Loucy (cell line): Measurements from ENCODE around the gene EMSY.
"Not testable (repeated sequence)": the region's sequence is repeated elsewhere in the genome, so short reads cannot be mapped to it uniquely, and the experiment has no call there.

Experiments
- H2AFZ ChIP-seq: fragments of 200-600 bp; sonication (generic); 2 replicates; pipeline ENCODE4 v1.6.0; 2016; ENCODE audit warnings: antibody characterized with exemption, mild to moderate bottlenecking, low read length, moderate library complexity
- H3F3A ChIP-seq: fragments of 200-600 bp; 2 replicates; pipeline ENCODE4 v1.6.0; 2016; ENCODE audit warnings: antibody characterized with exemption, low read depth, mild to moderate bottlenecking
- H3K27me3 ChIP-seq: fragments of 200-600 bp; sonication (generic); 2 replicates; pipeline ENCODE4 v1.6.1; 2014; ENCODE audit warnings: low read length, mild to moderate bottlenecking; ENCODE audit not compliant: insufficient read depth, poor library complexity, severe bottlenecking
- H3K36me3 ChIP-seq: fragments of 200-600 bp; sonication (generic); 2 replicates; pipeline ENCODE4 v1.6.1; 2016; ENCODE audit warnings: low read length; ENCODE audit not compliant: insufficient read depth
- H3K4me1 ChIP-seq: fragments of 200-600 bp; sonication (generic); 2 replicates; pipeline ENCODE4 v1.5.1; 2014; ENCODE audit warnings: low read length, mild to moderate bottlenecking; ENCODE audit not compliant: insufficient read depth, poor library complexity, severe bottlenecking
- H3K4me2 ChIP-seq: fragments of 200-600 bp; sonication (generic); 2 replicates; pipeline ENCODE4 v1.6.0; 2014; ENCODE audit warnings: antibody characterized with exemption, low read length, low read depth, mild to moderate bottlenecking; ENCODE audit not compliant: poor library complexity, severe bottlenecking
- H3K4me3 ChIP-seq: fragments of 200-600 bp; sonication (generic); 2 replicates; pipeline ENCODE4 v1.5.1; 2014; ENCODE audit warnings: low read length, mild to moderate bottlenecking, mixed read lengths; ENCODE audit not compliant: poor library complexity, severe bottlenecking
- H3K79me2 ChIP-seq: fragments of 200-600 bp; sonication (generic); 2 replicates; pipeline ENCODE4 v1.6.1; 2014; ENCODE audit warnings: low read length; ENCODE audit not compliant: insufficient read depth
- H3K9ac ChIP-seq: fragments of 200-600 bp; sonication (generic); 2 replicates; pipeline ENCODE4 v1.6.0; 2014; ENCODE audit warnings: mild to moderate bottlenecking, low read depth, low read length, moderate library complexity; ENCODE audit not compliant: poor library complexity, severe bottlenecking
- H3K9me2 ChIP-seq: fragments of 200-600 bp; sonication (generic); replicated peaks from 2 replicates; pipeline ENCODE4 v1.6.1; 2016; ENCODE audit warnings: low read depth, low read length, mixed read lengths
- H3K9me3 ChIP-seq: fragments of 200-600 bp; sonication (generic); 2 replicates; pipeline ENCODE4 v1.6.1; 2014; ENCODE audit warnings: mild to moderate bottlenecking, antibody characterized with exemption, low read length, low read depth; ENCODE audit not compliant: insufficient read depth
- H4K20me1 ChIP-seq: fragments of 200-600 bp; sonication (generic); 2 replicates; pipeline ENCODE4 v1.6.0; 2014; ENCODE audit warnings: antibody characterized with exemption, low read length, mild to moderate bottlenecking; ENCODE audit not compliant: insufficient read depth, poor library complexity, severe bottlenecking
- EZH2phosphoT487 ChIP-seq: fragments of 200-600 bp; IDR thresholded peaks from 2 replicates; pipeline ENCODE4 v1.6.1; 2018; ENCODE audit warnings: antibody characterized with exemption, mild to moderate bottlenecking, moderate library complexity, borderline replicate concordance
- TF ChIP-seq, protein P1 (sequence below): fragments of 200-600 bp; sonication (generic); conservative IDR thresholded peaks from 2 replicates; pipeline ENCODE4 v1.5.1; 2014; ENCODE audit warnings: mild to moderate bottlenecking, antibody characterized with exemption, low read length

Gene EMSY

DNA sequence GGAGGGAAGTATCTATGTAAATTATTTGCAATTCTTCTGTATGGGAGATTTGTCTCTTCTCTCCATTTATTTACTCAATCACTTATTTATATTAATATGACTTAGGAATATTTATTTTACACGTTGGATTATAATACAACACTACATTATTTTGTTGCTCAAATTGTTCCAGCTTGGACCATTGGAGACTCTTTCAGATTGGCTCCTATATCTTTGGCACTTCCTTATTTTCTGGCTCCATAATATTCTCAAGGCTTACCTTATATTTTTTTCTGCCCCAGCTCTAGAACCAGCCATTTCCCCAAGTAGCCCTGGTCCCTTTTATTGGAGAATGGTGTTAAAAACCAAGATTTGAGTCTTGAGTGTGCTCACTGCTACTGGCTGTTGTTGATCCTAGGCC is 123.8 kb downstream of the EMSY start:
- TF ChIP-seq, protein P1, sequence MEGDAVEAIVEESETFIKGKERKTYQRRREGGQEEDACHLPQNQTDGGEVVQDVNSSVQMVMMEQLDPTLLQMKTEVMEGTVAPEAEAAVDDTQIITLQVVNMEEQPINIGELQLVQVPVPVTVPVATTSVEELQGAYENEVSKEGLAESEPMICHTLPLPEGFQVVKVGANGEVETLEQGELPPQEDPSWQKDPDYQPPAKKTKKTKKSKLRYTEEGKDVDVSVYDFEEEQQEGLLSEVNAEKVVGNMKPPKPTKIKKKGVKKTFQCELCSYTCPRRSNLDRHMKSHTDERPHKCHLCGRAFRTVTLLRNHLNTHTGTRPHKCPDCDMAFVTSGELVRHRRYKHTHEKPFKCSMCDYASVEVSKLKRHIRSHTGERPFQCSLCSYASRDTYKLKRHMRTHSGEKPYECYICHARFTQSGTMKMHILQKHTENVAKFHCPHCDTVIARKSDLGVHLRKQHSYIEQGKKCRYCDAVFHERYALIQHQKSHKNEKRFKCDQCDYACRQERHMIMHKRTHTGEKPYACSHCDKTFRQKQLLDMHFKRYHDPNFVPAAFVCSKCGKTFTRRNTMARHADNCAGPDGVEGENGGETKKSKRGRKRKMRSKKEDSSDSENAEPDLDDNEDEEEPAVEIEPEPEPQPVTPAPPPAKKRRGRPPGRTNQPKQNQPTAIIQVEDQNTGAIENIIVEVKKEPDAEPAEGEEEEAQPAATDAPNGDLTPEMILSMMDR = no peak
- no peak for TF ChIP-seq EZH2phosphoT487
- Histone ChIP-seq H3K9me3 (no peaks in the 10 kb centered on the region), H4K20me1 (no peaks in the 10 kb centered on the region), H3K4me3 (no peak overlapping the region), H3K36me3 (no peaks in the 10 kb centered on the region), H3K27me3 (no peaks in the 10 kb centered on the region), H3K4me1 (peaks cover 6% of the 10 kb centered on the region), H3K9me2 (no peaks in the 10 kb centered on the region), H3K79me2 (no peaks in the 10 kb centered on the region), H2AFZ (no peak overlapping the region), H3K4me2 (no peak overlapping the region), H3F3A (no peaks in the 10 kb centered on the region), H3K9ac (no peak overlapping the region)

- not testable (repeated sequence) for H3K4me3 ChIP-seq, H3K79me2 ChIP-seq
Measured at GRCh38 chr11:76572181-76572875, 127.5 kb downstream of the EMSY start.

GRCh38 chr11:76574406-76574805 is 129.6 kb downstream of the EMSY start:
- H3F3A ChIP-seq = no peaks in the 10 kb centered on the region
- no peaks in the 10 kb centered on the region for H3K36me3 ChIP-seq
- H4K20me1 ChIP-seq = no peaks in the 10 kb centered on the region
- H3K27me3 ChIP-seq = no peaks in the 10 kb centered on the region
- H2AFZ ChIP-seq = no peak overlapping the region
- no peak for TF ChIP-seq EZH2phosphoT487
- TF ChIP-seq, protein P1 = no peak
- no peaks in the 10 kb centered on the region for H3K9me3 ChIP-seq
- H3K4me2 ChIP-seq = no peak overlapping the region
- H3K9ac ChIP-seq = no peak overlapping the region
- H3K4me1 ChIP-seq = no peaks in the 10 kb centered on the region
- no peaks in the 10 kb centered on the region for H3K9me2 ChIP-seq
- no peaks in the 10 kb centered on the region for H3K79me2 ChIP-seq
- no peak overlapping the region for H3K4me3 ChIP-seq

More at GRCh38 chr11:76572181-76572875, 127.5 kb downstream of the EMSY start:
- H3K27me3 ChIP-seq, H3K9ac ChIP-seq, H2AFZ ChIP-seq, H4K20me1 ChIP-seq, H3K9me2 ChIP-seq, H3F3A ChIP-seq, H3K36me3 ChIP-seq, H3K4me1 ChIP-seq, H3K9me3 ChIP-seq, H3K4me2 ChIP-seq: not testable (repeated sequence)

DNA sequence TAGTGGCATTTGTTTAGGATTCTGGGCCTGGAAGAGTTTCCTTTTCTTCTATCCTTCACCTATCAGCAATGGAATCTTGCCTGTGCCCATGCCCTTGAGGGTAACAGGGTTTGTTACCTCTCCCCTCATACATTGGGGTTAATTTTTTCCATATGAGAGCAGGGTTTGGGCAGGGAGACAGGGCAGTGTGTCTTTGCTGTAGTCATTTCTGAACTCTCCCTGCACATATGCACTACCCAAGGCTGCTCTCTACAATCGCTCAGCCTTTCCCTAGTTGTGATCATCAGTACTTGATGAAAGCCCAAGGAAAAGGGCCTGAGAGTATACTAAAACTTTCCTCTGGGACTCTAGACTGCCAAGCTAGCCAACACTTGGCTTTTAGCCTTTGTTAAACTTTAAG is 130.1 kb downstream of the EMSY start:
- no peak overlapping the region for H3K4me2 ChIP-seq
- no peaks in the 10 kb centered on the region for H3K9me2 ChIP-seq
- no peaks in the 10 kb centered on the region for H3K27me3 ChIP-seq
- H3F3A ChIP-seq = no peaks in the 10 kb centered on the region
- TF ChIP-seq, protein P1 = no peak
- no peak for TF ChIP-seq EZH2phosphoT487
- H4K20me1 ChIP-seq = no peaks in the 10 kb centered on the region
- no peak overlapping the region for H2AFZ ChIP-seq
- H3K9me3 ChIP-seq = no peaks in the 10 kb centered on the region
- H3K79me2 ChIP-seq = no peaks in the 10 kb centered on the region
- H3K36me3 ChIP-seq = no peaks in the 10 kb centered on the region
- H3K9ac ChIP-seq = no peak overlapping the region
- no peak overlapping the region for H3K4me3 ChIP-seq
- H3K4me1 ChIP-seq = no peaks in the 10 kb centered on the region
